Measurements from ENCODE around the gene FGF22.
A peak's percentile ranks its signal among the peaks of the same experiment; 100 is the strongest.
"Not testable (repeated sequence)": the region's sequence is repeated elsewhere in the genome, so short reads cannot be mapped to it uniquely, and the experiment has no call there.

The FGF22 gene

GRCh38 chr19:607301-608154 is 32.2 kb upstream of the FGF22 start:
- DNase-seq: no peak

- no peak for DNase-seq
Observed at GRCh38 chr19:608155-609003, 31.3 kb upstream of the FGF22 start.

- no peak for DNase-seq
Observed at GRCh38 chr19:609004-609346, 30.7 kb upstream of the FGF22 start.

- no peak for DNase-seq
Observed at GRCh38 chr19:610071-610800, 29.4 kb upstream of the FGF22 start.

- no peak for DNase-seq
Observed at GRCh38 chr19:610801-611480, 28.7 kb upstream of the FGF22 start.

- no peak for DNase-seq
Observed at GRCh38 chr19:611481-611868, 28.2 kb upstream of the FGF22 start.

- DNase-seq: no peak
Observed at GRCh38 chr19:612941-613340, 26.7 kb upstream of the FGF22 start.

- no peak for DNase-seq
Observed at GRCh38 chr19:613732-614567, 25.7 kb upstream of the FGF22 start.

- DNase-seq: no peak
Observed at GRCh38 chr19:615619-616018, 24.1 kb upstream of the FGF22 start.

GRCh38 chr19:616062-616700 is 23.5 kb upstream of the FGF22 start:
- DNase-seq: no peak

- DNase-seq: peak in 1 of 2 experiments; percentile 24
Observed at GRCh38 chr19:616747-617526, 22.7 kb upstream of the FGF22 start.

- DNase-seq: no peak
Observed at GRCh38 chr19:617551-618246, 22.0 kb upstream of the FGF22 start.

GRCh38 chr19:618247-618619 is 21.4 kb upstream of the FGF22 start:
- DNase-seq: no peak

GRCh38 chr19:618674-619285 is 20.9 kb upstream of the FGF22 start:
- DNase-seq: no peak

GRCh38 chr19:619286-620002 is 20.2 kb upstream of the FGF22 start:
- DNase-seq: no peak

GRCh38 chr19:620166-620862 is 19.4 kb upstream of the FGF22 start:
- no peak for DNase-seq

- not testable (repeated sequence) for DNase-seq
Observed at GRCh38 chr19:621191-621590, 18.5 kb upstream of the FGF22 start.

- DNase-seq: no peak
Observed at GRCh38 chr19:621819-622218, 17.9 kb upstream of the FGF22 start.

All from NCI-H526 (cell line).